Measurements from ENCODE around the gene SRP54. TPM values are rescaled to one million over a fixed set of nuclear protein-coding genes. Genes with fewer than 3 reads are reported as not detected.
A peak's percentile ranks its signal among the peaks of the same experiment; 100 is the strongest.

The SRP54 gene
- total and polyA plus RNA-seq, 2 of the 13 experiments (the other 11 are each of a cell fraction or from before 2014, with no cell fraction given) = 42.2 to 207 TPM

GRCh38 chr14:35050652-35051051, 67.9 kb downstream of the SRP54 start:
- Histone ChIP-seq H3K9me3 (ENCODE audit: low read length) (no peaks in the 10 kb centered on the region), H3K4me3 (replicated peaks in 1 of 3; ENCODE audit: insufficient read depth in 1 of 3, low read depth in 2 of 3, low read length in 3 of 3) (no peak overlapping the region), H3K9ac (ENCODE audit: insufficient read depth, low read depth, low read length) (no peak overlapping the region), H4K20me1 (ENCODE audit: insufficient read depth, low read length) (no peaks in the 10 kb centered on the region), H3K36me3 (replicated peaks in 1 of 2; ENCODE audit: control insufficient read depth in 1 of 2, insufficient read depth in 2 of 2, low read length in 2 of 2) (peaks cover 5 to 15% of the 10 kb centered on the region in 2 experiments; a peak in 4 of 5 replicates), H3K27me3 (ENCODE audit: control insufficient read depth in 1 of 2, insufficient read depth in 2 of 2, low read length in 2 of 2) (no peaks in the 10 kb centered on the region; a peak in 1 of 5 replicates), H2AFZ (ENCODE audit: low read length) (no peak overlapping the region), H3K4me1 (ENCODE audit: insufficient read depth, low read length) (peaks cover 52% of the 10 kb centered on the region), H3K4me2 (ENCODE audit: low read depth, low read length) (no peak overlapping the region), H3K27ac (ENCODE audit: extremely low read length, insufficient read depth, low read length) (peak overlapping the region; percentile 6), H3K79me2 (ENCODE audit: insufficient read depth, low read length) (peaks cover 14% of the 10 kb centered on the region)
- FAIRE-seq = peak; percentile 46
- WGBS (ENCODE audit: low lambda C conversion rate) = 7% methylated on average over 1 of the region's 1 CpG
- peak; percentile 87 for DNase-seq (ENCODE audit: low spot score)
- ChIA-PET POLR2A (interaction anchor here (0.6 to 2.4 kb wide), 5 partner anchors 69 to 589 kb away, joined by 3 to 13 read pairs (median 3); partner anchors contain the start of genes BAZ1A, PPP2R3C, PSMA6 and SRP54), CTCF (ENCODE audit: low intra/inter-chr PET ratio, low total read pairs) (no interaction called here)
- in situ Hi-C loops (cut with HindIII; ENCODE audit: extremely low pct_ligation_motif_present, low pct_unique_long_range_greater_than_20kb) = no loop called here
- intact Hi-C loops (cut with micrococcal nuclease; ENCODE audit: unreplicated experiment) = no loop called here
- no peak for ATAC-seq
- no TSS peak for BruUV-seq (replicated peaks)
- TF ChIP-seq HNF4G (IDR thresholded peaks at IDR 0.05; ENCODE audit: borderline replicate concordance, low read depth, low read length) = 0 out of 2 replicates have a peak, but pooled peaks have one; percentile 20
- no peak for TF ChIP-seq HNF4G (CRISPR knock-in tag; IDR thresholded peaks at IDR 0.05; ENCODE audit: borderline replicate concordance, low read depth)
- peak; percentile 43; the same call in 1 of the 2 replicates for TF ChIP-seq IRF2 (CRISPR knock-in tag; IDR thresholded peaks at IDR 0.05)
- TF ChIP-seq YEATS2 (CRISPR knock-in tag; IDR thresholded peaks at IDR 0.05; ENCODE audit: borderline replicate concordance) = peak; percentile 43; the same call in 1 of the 2 replicates
- TF ChIP-seq GABPA (IDR thresholded peaks at IDR 0.05; ENCODE audit: low read depth, low read length) = no peak
- no peak for TF ChIP-seq GABPA (CRISPR knock-in tag; IDR thresholded peaks at IDR 0.05; ENCODE audit: low read depth)
- TF ChIP-seq SMYD3 (CRISPR knock-in tag; IDR thresholded peaks at IDR 0.05) = 0 out of 2 replicates have a peak, but pooled peaks have one; percentile 63
- peak; percentile 69; the same call in 1 of the 2 replicates for TF ChIP-seq GATAD2A (CRISPR knock-in tag; IDR thresholded peaks at IDR 0.05)
- TF ChIP-seq CREM (IDR thresholded peaks at IDR 0.05) = peak; percentile 23; the same call in 1 of the 2 replicates
- no peak for TF ChIP-seq CREM (CRISPR knock-in tag; IDR thresholded peaks at IDR 0.05)
- 0 out of 2 replicates have a peak, but pooled peaks have one; percentile 17 for TF ChIP-seq PRDM10 (CRISPR knock-in tag; IDR thresholded peaks at IDR 0.05; ENCODE audit: low read depth)
- TF ChIP-seq ARID5B (CRISPR knock-in tag; IDR thresholded peaks at IDR 0.05) = peak; percentile 50; the same call in 1 of the 2 replicates
- TF ChIP-seq LCORL (IDR thresholded peaks at IDR 0.05) = no peak
- peak; percentile 80 for TF ChIP-seq LCORL (CRISPR knock-in tag; IDR thresholded peaks at IDR 0.05)
- no peak for TF ChIP-seq POGK (CRISPR knock-in tag; conservative IDR thresholded peaks at IDR 0.05)
